IPS DF 6.9 (cell line): ENCODE results near the gene GSG1L.
"Not testable (repeated sequence)": the region's sequence is repeated elsewhere in the genome, so short reads cannot be mapped to it uniquely, and the experiment has no call there.

Source experiments
- DNase-seq: peaks from one replicate; pipeline ENCODE4 v3.0.0-alpha.2; 2013; ENCODE audit warnings: low read depth, low spot score
- H3K27ac ChIP-seq: one replicate; pipeline ENCODE4 v1.5.1; 2013; ENCODE audit warnings: low read length, control low read depth
- H3K27me3 ChIP-seq: 2 replicates; pipeline ENCODE4 v1.6.1; 2013; ENCODE audit warnings: mild to moderate bottlenecking, low read length; ENCODE audit not compliant: control insufficient read depth, insufficient read depth
- H3K36me3 ChIP-seq: 2 replicates; pipeline ENCODE4 v1.6.1; 2013; ENCODE audit warnings: low read length; ENCODE audit not compliant: control insufficient read depth, insufficient read depth
- H3K4me1 ChIP-seq: 2 replicates; pipeline ENCODE4 v1.6.1; 2013; ENCODE audit warnings: low read length; ENCODE audit not compliant: control insufficient read depth, insufficient read depth
- H3K4me3 ChIP-seq: 2 replicates; pipeline ENCODE4 v1.5.1; 2013; ENCODE audit warnings: mild to moderate bottlenecking, low read length
- H3K9me3 ChIP-seq: 2 replicates; pipeline ENCODE4 v1.6.1; 2013; ENCODE audit warnings: low read length, inconsistent platforms; ENCODE audit not compliant: control insufficient read depth, insufficient read depth
- WGBS: extraction: QIAGEN DNeasy Blood & Tissue Kit; methylation state at CpG from one replicate; pipeline ENCODE4 v1.1.7; 2013; ENCODE audit warnings: mixed read lengths, missing lambda C conversion rate; ENCODE audit not compliant: insufficient read length, insufficient coverage; 5-methylcytosine and 5-hydroxymethylcytosine counted together

The GSG1L gene

DNA sequence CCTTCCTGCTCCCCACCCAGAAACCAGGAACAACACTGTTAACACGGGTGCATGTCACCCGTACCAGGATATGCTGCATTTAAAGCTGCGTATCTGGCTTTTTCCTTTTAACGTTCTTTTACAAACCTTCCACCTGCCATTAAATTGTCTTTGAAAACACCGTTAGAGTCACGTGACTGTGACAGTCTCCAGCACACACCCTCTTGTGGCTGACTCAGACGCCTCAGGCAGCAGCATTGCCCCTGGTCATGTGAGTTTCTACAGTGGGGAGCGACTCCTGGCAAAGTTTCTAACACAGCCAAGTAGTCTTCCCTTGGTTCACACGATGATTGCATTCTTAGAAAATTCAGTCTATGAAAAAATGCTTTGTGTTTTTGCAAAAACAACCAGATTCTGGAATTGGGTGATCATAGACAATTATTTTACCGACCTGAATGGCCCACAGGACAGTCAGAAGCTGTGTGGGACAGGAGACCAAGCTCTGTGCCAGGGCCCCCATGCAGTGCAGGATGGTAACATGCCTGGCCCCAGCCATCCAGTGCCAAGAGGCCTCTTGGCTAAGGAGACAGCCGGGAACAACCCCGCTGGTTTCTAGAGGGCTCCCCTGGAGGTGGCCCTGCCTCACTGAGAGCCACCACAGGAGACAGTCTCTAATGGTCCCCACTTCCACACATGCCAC, 314.5 kb downstream of the GSG1L start:
- peak; percentile 39 for DNase-seq
- no CpG with 5 or more reads among the region's 12 CpGs for WGBS
- no peaks in the 10 kb centered on the region for H3K9me3 ChIP-seq

DNA sequence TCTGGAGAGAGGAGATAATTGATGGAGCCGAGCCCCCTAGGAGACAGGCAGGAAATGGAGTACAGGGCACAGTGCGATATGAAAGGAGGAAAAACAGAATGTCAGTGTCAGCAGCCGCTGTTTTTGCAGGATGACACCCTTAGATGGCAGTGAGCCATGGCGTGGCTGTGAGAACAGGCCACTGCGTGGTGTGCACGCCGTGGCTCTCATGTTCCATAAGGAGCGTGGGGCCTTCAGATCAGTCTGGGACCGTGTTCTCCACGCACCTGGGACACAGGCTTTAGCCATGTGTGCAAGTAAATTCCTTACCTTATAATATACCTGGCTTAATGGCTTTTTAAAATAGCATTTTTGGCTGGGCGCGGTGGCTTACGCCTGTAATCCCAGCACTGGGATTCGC, 315.6 kb downstream of the GSG1L start:
- no peaks in the 10 kb centered on the region for H3K27me3 ChIP-seq
- no peak for DNase-seq
- WGBS, result no CpG with 5 or more reads among the region's 14 CpGs

More for the DNA sequence above, 314.5 kb downstream of the GSG1L start:
- H3K36me3 ChIP-seq, result no peaks in the 10 kb centered on the region
- no peaks in the 10 kb centered on the region for H3K27me3 ChIP-seq
- no peak overlapping the region for H3K4me3 ChIP-seq
- no peak overlapping the region for H3K27ac ChIP-seq
- 0 out of 2 replicates have a peak, but pooled peaks cover 2% of the 10 kb centered on the region for H3K4me1 ChIP-seq

DNA sequence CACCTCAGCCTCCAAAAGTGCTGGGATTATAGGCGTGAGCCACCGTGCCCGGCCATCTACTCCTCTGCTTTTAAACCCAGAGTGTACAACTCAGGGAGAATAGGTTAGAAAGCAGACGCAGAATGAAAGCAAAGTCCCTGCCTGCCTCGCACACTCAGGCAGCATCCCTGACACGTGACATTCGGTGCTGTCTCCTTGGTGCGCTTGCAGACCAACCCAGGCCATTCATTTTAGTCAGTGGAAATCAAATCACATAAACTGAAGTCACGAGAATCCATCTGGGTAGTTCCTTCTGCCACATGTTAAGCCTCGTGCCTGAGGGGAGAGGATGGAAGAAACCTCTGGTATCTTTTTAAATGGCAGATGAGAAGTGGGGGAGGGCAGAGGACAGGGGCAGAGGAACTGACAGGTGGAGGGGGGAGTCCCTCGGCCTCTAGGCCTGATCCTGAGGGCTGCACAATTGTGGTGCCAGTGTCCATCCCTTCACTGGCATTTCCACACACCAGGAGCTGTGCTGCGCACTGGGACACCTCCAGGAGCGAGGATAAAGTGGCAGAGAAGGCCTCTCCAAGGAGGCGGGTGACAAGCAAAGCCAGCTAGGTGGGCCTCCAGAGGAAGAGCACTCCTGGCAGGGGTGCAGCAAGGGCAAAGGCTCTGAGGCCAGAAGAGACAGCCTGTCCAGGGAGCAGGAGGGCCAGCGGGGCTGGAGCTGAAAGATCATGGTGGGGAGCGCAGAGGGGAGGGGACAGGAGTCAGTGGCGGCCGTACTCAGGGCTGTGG, 317.2 kb downstream of the GSG1L start:
- H3K4me1 ChIP-seq, result 0 out of 2 replicates have a peak, but pooled peaks cover 2% of the 10 kb centered on the region
- H3K4me3 ChIP-seq, result no peak overlapping the region
- H3K27me3 ChIP-seq, result no peaks in the 10 kb centered on the region
- no peaks in the 10 kb centered on the region for H3K36me3 ChIP-seq
- no peaks in the 10 kb centered on the region for H3K9me3 ChIP-seq
- no CpG with 5 or more reads among the region's 18 CpGs for WGBS
- H3K27ac ChIP-seq, result no peak overlapping the region
- no peak for DNase-seq

More for the DNA sequence above, 315.6 kb downstream of the GSG1L start:
- Histone ChIP-seq H3K27ac (no peak overlapping the region), H3K4me1 (0 out of 2 replicates have a peak, but pooled peaks cover 2% of the 10 kb centered on the region), H3K36me3 (no peaks in the 10 kb centered on the region), H3K9me3 (no peaks in the 10 kb centered on the region), H3K4me3 (no peak overlapping the region)

DNA sequence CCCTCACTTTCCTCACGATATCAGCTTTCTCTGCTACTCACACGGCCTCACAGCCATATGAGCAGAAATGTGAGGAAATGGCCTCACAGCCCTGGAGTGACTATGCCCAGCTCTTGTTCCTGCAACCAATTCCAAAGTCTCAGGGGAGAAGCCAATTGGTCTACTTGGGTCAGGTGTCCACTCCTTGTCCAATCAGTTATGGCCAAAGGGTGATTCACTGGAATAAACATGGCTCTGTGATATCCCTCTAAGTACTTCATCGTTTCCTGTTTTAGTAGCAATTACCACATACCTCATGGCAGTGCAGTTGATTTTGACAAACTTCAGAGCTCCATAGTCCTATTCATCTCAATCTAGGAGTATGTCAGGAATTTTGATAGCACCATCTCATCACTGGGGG, 318.2 kb downstream of the GSG1L start:
- 0 out of 2 replicates have a peak, but pooled peaks cover 2% of the 10 kb centered on the region for H3K4me1 ChIP-seq
- no peak overlapping the region for H3K27ac ChIP-seq
- no peaks in the 10 kb centered on the region for H3K9me3 ChIP-seq
- no peaks in the 10 kb centered on the region for H3K27me3 ChIP-seq
- no peak overlapping the region for H3K4me3 ChIP-seq
- no peak for DNase-seq
- no peaks in the 10 kb centered on the region for H3K36me3 ChIP-seq
- WGBS, result no CpG with 5 or more reads among the region's 3 CpGs

GRCh38 chr16:27743963-27744362, 319.6 kb downstream of the GSG1L start:
- no peak for DNase-seq
- no peaks in the 10 kb centered on the region for H3K27me3 ChIP-seq
- H3K4me3 ChIP-seq, result no peak overlapping the region
- H3K4me1 ChIP-seq, result no peaks in the 10 kb centered on the region
- no peak overlapping the region for H3K27ac ChIP-seq
- H3K9me3 ChIP-seq, result no peaks in the 10 kb centered on the region
- WGBS, result no CpG with 5 or more reads among the region's 5 CpGs
- no peaks in the 10 kb centered on the region for H3K36me3 ChIP-seq

DNA sequence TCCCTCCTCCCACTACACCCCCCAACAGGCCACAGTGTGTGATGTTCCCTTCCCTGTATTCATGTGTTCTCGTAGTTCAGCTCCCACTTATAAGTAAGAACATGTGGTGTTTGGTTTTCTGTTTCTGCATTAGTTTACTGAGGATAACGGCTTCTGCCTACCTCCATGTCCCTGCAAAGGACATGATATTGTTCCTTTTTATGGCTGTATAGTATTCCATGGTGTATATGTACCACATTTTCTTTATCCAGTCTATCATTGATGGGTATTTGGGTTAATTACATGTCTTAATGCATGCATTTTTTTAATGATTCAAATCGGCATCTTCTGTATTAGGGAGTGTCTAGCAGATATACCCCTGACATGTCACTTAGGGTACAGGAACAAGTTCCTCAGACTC, 320.5 kb downstream of the GSG1L start:
- H3K4me3 ChIP-seq, result not testable (repeated sequence)

DNA sequence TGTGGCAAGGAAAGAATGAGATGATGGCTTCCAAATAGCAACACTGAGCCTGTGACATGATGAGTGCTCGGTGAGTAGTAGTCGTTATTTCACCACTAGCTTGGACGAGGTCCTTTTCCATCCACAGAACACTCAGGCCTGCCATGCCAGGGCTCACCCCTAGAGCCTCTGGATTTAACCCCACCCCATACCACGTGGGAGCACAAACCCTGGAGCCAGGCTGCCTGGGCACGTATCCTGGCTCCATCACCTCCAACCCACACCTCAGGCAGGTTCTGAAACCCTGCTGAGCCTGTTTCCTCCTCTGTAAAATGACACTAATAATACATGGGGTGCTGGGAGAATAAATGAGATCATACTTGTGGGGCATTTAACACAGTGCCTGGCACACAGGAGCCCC, 321.2 kb downstream of the GSG1L start:
- no peaks in the 10 kb centered on the region for H3K4me1 ChIP-seq
- no peak overlapping the region for H3K27ac ChIP-seq
- H3K4me3 ChIP-seq, result no peak overlapping the region
- H3K27me3 ChIP-seq, result no peaks in the 10 kb centered on the region
- no peaks in the 10 kb centered on the region for H3K36me3 ChIP-seq
- no peaks in the 10 kb centered on the region for H3K9me3 ChIP-seq
- no CpG with 5 or more reads among the region's 5 CpGs for WGBS
- DNase-seq, result no peak

More for the DNA sequence above, 320.5 kb downstream of the GSG1L start:
- DNase-seq, H3K27ac ChIP-seq, H3K9me3 ChIP-seq, H3K36me3 ChIP-seq, H3K27me3 ChIP-seq, H3K4me1 ChIP-seq: not testable (repeated sequence)
- WGBS, result no CpG with 5 or more reads among the region's 3 CpGs

DNA sequence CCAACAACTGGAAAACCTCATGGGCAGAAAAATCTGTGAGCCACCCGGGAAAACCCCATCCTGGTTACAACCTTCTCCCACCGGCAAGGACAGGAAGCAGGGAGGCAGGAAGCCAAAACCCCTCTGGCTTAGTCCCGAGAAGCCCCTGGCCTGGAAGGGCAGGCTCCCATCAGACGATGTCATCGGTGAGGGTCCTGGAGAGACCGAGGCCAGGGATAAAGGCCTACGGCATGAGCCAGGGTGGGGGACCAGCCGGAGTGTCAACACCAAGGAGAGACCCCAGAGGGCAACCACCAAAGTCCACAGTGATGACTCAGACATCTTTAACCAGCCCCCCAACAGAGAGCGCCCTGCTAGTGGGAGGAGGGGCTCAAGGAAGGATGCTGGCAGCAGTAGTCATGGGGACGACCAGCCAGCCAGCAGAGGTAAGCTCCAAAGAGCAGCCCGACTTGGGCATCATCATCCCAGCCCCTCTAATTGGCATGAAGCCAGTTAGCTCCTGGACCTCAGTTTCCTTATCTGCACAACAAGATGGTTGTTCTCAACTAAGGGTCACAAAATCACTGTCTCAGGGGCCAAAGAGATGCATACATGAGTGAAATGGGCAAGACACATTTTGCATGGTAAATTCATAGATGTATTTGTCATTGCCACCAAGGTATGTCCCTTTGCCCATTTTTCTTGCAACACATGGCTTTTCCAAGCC, 322.9 kb downstream of the GSG1L start:
- Histone ChIP-seq H3K27me3 (no peaks in the 10 kb centered on the region), H3K27ac (no peak overlapping the region), H3K4me3 (no peak overlapping the region), H3K4me1 (no peaks in the 10 kb centered on the region), H3K36me3 (no peaks in the 10 kb centered on the region), H3K9me3 (no peaks in the 10 kb centered on the region)
- no peak for DNase-seq
- WGBS, result no CpG with 5 or more reads among the region's 11 CpGs

DNA sequence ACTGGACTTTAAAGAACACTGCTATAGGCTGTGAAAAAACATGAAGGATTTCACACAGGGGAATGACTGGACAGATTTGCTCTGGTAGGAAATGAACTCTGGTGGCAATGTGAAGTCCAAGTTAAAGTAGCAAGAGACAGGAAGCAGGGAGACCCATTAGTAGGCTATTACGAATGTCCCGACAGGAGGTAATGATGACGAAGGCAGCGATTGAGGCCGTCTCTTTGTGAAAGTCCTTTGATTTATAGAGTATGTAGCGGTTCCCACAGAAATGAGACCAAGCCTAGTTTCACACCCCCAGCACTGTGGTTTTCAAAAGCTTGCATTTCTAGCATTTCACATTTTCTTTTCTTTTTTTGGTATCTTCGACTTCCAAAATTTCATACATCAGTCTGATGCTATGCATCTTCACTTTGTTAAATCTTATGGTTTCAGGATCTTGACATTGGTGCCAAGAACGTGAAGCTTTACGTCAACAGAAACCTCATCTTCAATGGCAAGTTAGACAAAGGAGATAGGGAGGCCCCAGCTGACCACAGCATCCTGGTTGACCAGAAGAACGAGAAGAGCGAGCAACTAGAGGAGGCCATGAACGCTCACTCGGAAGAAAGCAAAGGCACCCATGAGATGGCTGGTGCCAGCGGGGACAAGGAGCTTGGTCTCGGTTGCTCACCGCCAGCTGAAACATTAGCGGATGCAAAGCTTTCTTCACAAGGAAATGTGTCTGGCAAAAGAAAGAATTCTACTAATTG, 323.7 kb downstream of the GSG1L start:
- no peak for DNase-seq
- Histone ChIP-seq H3K4me3 (no peak overlapping the region), H3K27me3 (no peaks in the 10 kb centered on the region), H3K9me3 (no peaks in the 10 kb centered on the region), H3K4me1 (no peaks in the 10 kb centered on the region), H3K36me3 (no peaks in the 10 kb centered on the region), H3K27ac (no peak overlapping the region)
- no CpG with 5 or more reads among the region's 17 CpGs for WGBS

DNA sequence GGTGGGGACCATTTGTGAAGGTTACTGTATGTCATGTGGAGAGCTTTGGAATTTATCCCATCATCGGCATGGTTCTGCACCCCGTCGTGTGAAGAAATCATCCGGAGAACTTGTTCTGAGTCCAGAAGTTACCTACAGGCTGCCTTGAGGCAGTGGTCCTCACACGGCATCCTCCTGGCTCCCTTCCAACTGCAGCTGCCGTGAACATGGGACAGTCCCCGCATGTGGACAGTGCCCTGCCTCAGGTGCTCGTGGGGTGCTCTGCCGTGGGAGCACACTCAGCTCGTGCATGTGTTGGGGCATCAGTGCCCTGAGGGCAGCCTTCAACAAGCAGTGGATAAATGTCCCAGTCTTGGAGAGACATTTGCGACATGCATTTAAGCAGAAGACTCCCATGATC, 324.9 kb downstream of the GSG1L start:
- DNase-seq, result no peak
- no CpG with 5 or more reads among the region's 11 CpGs for WGBS

More for the DNA sequence above, 324.9 kb downstream of the GSG1L start:
- H3K9me3 ChIP-seq, result no peaks in the 10 kb centered on the region
- H3K27me3 ChIP-seq, result no peaks in the 10 kb centered on the region
- no peaks in the 10 kb centered on the region for H3K36me3 ChIP-seq
- H3K27ac ChIP-seq, result no peak overlapping the region
- no peak overlapping the region for H3K4me3 ChIP-seq
- no peaks in the 10 kb centered on the region for H3K4me1 ChIP-seq
